Breast epithelium (tissue), 4 donors: Measurements from ENCODE around the gene EFNA5. TPM values are rescaled to one million over a fixed set of nuclear protein-coding genes. Genes with fewer than 3 reads are reported as not detected.

ENCODE experiments used
- DNase-seq, 2 donors: peaks; one replicate each; pipeline ENCODE4 v3.0.0-alpha.2; 2019; ENCODE audit warnings: low spot score in 2 of 2
- H3K27ac ChIP-seq, 2 donors: fragments of 200-600 bp; sonication (generic) in 1 of 2; one replicate each; pipeline ENCODE4 v1.5.1; 2016 to 2019; ENCODE audit warnings: mild to moderate bottlenecking in 1 of 2
- H3K27me3 ChIP-seq, 2 donors: fragments of 200-600 bp; sonication (generic) in 1 of 2; one replicate each; pipeline versions ENCODE4 v1.5.1 to v1.6.0; 2017 to 2019; ENCODE audit warnings: control low read depth in 1 of 2, mild to moderate bottlenecking in 1 of 2
- H3K36me3 ChIP-seq: fragments of 200-600 bp; one replicate; pipeline ENCODE4 v1.5.1; 2019
- H3K4me1 ChIP-seq, 2 donors: fragments of 200-600 bp; sonication (generic); one replicate each; pipeline ENCODE4 v1.5.1; 2016 to 2019; ENCODE audit warnings: control low read depth in 1 of 2
- H3K4me3 ChIP-seq, 3 donors: fragments of 200-600 bp; sonication (generic); 1 replicate in 2 of 3; 2 replicates in 1 of 3; pipeline ENCODE4 v1.5.1; 2016 to 2019; ENCODE audit warnings: mild to moderate bottlenecking in 3 of 3, moderate library complexity in 2 of 3
- H3K9me3 ChIP-seq, 2 donors: fragments of 200-600 bp; sonication (generic) in 1 of 2; one replicate each; pipeline ENCODE4 v1.5.1; 2016 to 2019; ENCODE audit warnings: control low read depth in 1 of 2
- POLR2A ChIP-seq: fragments of 450-650 bp; IDR thresholded peaks from one replicate; pipeline ENCODE4 v1.6.1; 2016; ENCODE audit warnings: antibody characterized with exemption, mild to moderate bottlenecking, moderate library complexity
- POLR2AphosphoS5 ChIP-seq, 3 donors: sonication (generic); formaldehyde crosslinking; IDR thresholded peaks; one replicate each; pipeline ENCODE4 v1.6.1; 2017; ENCODE audit warnings: antibody characterized with exemption in 3 of 3
- intact Hi-C: fragments of 100-400 bp; cut with DNase I; formaldehyde crosslinking; loops from one replicate; pipeline ENCODE4 v1.15.1; 2023; ENCODE audit warnings: low total_unique reads
- total RNA-seq, 3 donors: library from RNA; depleted of rRNA; stranded (reverse); fragments of >200 nt; gene quantifications; one replicate each; pipeline ENCODE4 v1.1.0, GENCODE V29; 2016
- TF ChIP-seq, protein P1 (sequence below), 3 donors: fragments of 450-650 bp; IDR thresholded peaks; one replicate each; pipeline ENCODE4 v1.5.1; 2016 to 2017; ENCODE audit warnings: antibody characterized with exemption in 3 of 3, mild to moderate bottlenecking in 3 of 3, moderate library complexity in 3 of 3

Gene EFNA5
- total RNA-seq, 3 donors from 2014 or later, result 12.1 to 34.2 (median 12.3) TPM

DNA sequence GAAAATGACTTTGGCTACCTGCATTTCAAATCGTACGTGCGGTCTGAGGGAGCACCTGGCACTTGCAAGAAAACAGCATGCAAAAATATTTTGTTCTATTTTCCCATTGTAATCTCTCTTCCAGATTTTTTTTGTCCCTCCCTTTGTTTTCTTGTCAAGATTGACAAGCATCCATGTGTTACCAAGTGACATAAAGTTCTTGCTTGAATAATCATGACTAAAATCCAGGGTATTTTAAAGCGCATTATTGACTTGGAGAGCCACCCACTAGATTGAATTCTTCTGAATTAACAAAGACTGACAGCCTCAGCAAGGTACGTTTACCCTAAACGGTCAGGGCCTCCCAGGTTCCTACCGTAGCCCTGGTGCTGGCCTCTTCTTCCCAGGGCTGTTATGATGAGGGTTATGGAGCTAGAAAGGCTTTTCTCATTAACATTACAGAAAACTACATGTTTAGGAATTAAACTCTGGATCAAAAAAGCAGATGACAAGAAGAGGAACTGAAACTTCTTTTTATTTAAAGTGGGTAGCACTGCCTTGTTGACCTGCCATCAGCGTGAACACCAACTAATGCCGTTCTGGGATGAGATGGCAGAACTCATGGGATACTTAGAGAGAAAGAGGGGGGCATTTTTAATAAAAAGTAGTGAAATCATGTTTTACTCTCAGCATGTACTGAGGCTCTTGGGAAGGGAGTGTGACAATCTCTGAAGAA is 297.0 kb downstream of the EFNA5 start:
- H3K36me3 ChIP-seq, result no peaks in the 10 kb centered on the region
- TF ChIP-seq, protein P1, sequence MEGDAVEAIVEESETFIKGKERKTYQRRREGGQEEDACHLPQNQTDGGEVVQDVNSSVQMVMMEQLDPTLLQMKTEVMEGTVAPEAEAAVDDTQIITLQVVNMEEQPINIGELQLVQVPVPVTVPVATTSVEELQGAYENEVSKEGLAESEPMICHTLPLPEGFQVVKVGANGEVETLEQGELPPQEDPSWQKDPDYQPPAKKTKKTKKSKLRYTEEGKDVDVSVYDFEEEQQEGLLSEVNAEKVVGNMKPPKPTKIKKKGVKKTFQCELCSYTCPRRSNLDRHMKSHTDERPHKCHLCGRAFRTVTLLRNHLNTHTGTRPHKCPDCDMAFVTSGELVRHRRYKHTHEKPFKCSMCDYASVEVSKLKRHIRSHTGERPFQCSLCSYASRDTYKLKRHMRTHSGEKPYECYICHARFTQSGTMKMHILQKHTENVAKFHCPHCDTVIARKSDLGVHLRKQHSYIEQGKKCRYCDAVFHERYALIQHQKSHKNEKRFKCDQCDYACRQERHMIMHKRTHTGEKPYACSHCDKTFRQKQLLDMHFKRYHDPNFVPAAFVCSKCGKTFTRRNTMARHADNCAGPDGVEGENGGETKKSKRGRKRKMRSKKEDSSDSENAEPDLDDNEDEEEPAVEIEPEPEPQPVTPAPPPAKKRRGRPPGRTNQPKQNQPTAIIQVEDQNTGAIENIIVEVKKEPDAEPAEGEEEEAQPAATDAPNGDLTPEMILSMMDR (IDR thresholded peaks at IDR 0.05), result no peak
- TF ChIP-seq POLR2A (no peak), POLR2AphosphoS5 (IDR thresholded peaks at IDR 0.05) (no peak)
- no peaks in the 10 kb centered on the region for H3K4me1 ChIP-seq
- intact Hi-C loops, result no loop called here
- no peak overlapping the region for H3K27ac ChIP-seq
- H3K27me3 ChIP-seq, result no peaks in the 10 kb centered on the region
- DNase-seq, result no peak
- H3K4me3 ChIP-seq, result no peak overlapping the region
- H3K9me3 ChIP-seq, result no peaks in the 10 kb centered on the region

DNA sequence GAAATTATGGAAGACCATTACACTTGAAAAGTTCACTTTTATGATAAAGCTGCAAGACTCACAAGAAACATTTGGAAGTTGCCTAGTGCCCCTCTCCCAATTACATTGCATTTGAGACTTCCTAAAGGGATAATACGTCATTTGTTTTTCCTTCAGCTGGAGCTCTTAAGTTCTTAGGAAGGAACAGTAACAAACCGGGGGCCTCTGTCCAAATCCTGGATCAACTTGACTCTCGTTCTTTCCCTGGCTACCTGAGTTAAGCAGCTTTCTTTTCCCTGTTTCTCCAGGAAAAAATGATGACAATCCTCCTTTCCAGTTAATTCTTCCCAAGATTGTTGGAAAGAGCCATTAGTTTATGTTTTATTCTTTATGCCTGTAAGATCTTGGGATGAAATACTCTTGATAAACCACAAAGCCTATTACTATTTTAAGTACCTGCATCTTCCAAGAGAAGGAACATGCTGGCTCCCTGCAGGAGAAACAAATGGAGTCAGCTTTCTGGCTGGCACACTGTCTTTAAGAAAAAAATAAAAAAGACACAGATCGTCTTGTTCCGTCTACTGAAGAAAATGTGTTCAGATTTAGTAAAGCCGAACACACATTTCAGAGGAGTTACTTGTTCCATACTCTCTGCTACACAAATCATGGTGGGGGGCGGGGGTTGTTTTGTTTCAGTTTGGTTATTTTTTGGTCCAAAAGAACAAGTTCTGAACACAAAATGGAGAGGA is 297.9 kb downstream of the EFNA5 start:
- TF ChIP-seq POLR2AphosphoS5 (IDR thresholded peaks at IDR 0.05) (no peak), POLR2A (no peak)
- TF ChIP-seq, protein P1 (IDR thresholded peaks at IDR 0.05), result no peak
- Histone ChIP-seq H3K4me1 (no peaks in the 10 kb centered on the region), H3K9me3 (no peaks in the 10 kb centered on the region), H3K36me3 (no peaks in the 10 kb centered on the region), H3K4me3 (no peak overlapping the region), H3K27ac (no peak overlapping the region), H3K27me3 (no peaks in the 10 kb centered on the region)
- intact Hi-C loops, result no loop called here
- DNase-seq, result no peak

DNA sequence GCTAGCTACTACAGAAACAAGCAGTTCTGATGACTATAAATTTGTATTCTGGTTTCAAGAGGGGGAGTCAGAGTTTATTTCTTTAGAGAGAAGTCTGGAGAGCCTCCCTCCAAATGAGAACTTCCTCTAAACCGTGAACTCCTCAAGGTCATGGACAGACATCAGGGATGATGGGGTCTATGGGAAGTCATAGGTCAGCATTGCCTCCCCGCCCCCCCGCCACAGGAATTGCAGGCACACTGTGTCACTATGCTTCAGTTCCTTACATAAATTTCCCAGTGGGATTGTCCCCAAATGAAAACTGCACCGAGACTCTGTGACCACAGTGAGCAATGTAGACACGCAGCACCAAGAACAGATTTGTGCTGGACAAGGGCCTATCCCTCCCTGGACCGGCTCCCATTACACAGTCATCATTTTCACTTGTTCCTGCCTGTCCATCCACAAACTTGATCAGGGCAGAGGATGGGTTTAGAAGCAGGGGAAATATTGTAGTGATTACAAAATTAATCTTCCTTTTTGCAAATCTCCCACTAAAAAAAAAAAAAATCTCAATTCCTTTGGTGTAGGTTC is 300.3 kb downstream of the EFNA5 start:
- Histone ChIP-seq H3K4me1 (no peaks in the 10 kb centered on the region), H3K9me3 (no peaks in the 10 kb centered on the region), H3K4me3 (no peak overlapping the region), H3K36me3 (no peaks in the 10 kb centered on the region), H3K27me3 (no peaks in the 10 kb centered on the region), H3K27ac (no peak overlapping the region)
- intact Hi-C loops, result no loop called here
- TF ChIP-seq POLR2AphosphoS5 (IDR thresholded peaks at IDR 0.05), result no peak
- no peak for TF ChIP-seq POLR2A
- TF ChIP-seq, protein P1 (IDR thresholded peaks at IDR 0.05), result no peak
- DNase-seq, result no peak

GRCh38 chr5:107369622-107370021 is 301.1 kb downstream of the EFNA5 start:
- Histone ChIP-seq H3K9me3 (no peaks in the 10 kb centered on the region), H3K27ac (no peak overlapping the region), H3K4me1 (no peaks in the 10 kb centered on the region), H3K36me3 (no peaks in the 10 kb centered on the region), H3K4me3 (no peak overlapping the region), H3K27me3 (no peaks in the 10 kb centered on the region)
- no peak for DNase-seq
- no peak for TF ChIP-seq POLR2A
- no peak for TF ChIP-seq POLR2AphosphoS5 (IDR thresholded peaks at IDR 0.05)
- TF ChIP-seq, protein P1 (IDR thresholded peaks at IDR 0.05), result no peak
- intact Hi-C loops, result no loop called here

- Histone ChIP-seq H3K4me3 (no peak overlapping the region), H3K4me1 (no peaks in the 10 kb centered on the region), H3K9me3 (no peaks in the 10 kb centered on the region), H3K27ac (no peak overlapping the region), H3K27me3 (no peaks in the 10 kb centered on the region), H3K36me3 (no peaks in the 10 kb centered on the region)
- intact Hi-C loops, result no loop called here
- DNase-seq, result no peak
- TF ChIP-seq, protein P1 (IDR thresholded peaks at IDR 0.05), result no peak
- no peak for TF ChIP-seq POLR2A
- no peak for TF ChIP-seq POLR2AphosphoS5 (IDR thresholded peaks at IDR 0.05)
Measured at GRCh38 chr5:107368615-107369014, 302.1 kb downstream of the EFNA5 start.
